H1 (cell line): ENCODE measurements around the gene GOLGA1. TPM values are rescaled to one million over a fixed set of nuclear protein-coding genes. Genes with fewer than 3 reads are reported as not detected.

Experiments
- ATF2 ChIP-seq: IDR thresholded peaks from 2 replicates; pipeline ENCODE4 v1.6.1; 2012; ENCODE audit warnings: low read length, inconsistent platforms
- BACH1 ChIP-seq: IDR thresholded peaks from 2 replicates; pipeline ENCODE4 v1.6.1; 2012; ENCODE audit warnings: low read length, improper control_type of control experiment
- CEBPB ChIP-seq: IDR thresholded peaks from 2 replicates; pipeline ENCODE4 v1.6.1; 2012; ENCODE audit warnings: low read depth, low read length
- EGR1 ChIP-seq: IDR thresholded peaks from 2 replicates; pipeline ENCODE4 v1.6.1; 2011; ENCODE audit warnings: low read depth, low read length, borderline replicate concordance
- RXRA ChIP-seq: IDR thresholded peaks from 2 replicates; pipeline ENCODE4 v1.6.1; 2011; ENCODE audit warnings: low read depth, mild to moderate bottlenecking, low read length, moderate library complexity; ENCODE audit not compliant: insufficient read depth
- TBP ChIP-seq: IDR thresholded peaks from 2 replicates; pipeline ENCODE4 v1.6.1; 2011; ENCODE audit warnings: low read depth, low read length, improper control_type of control experiment
- TCF12 ChIP-seq: IDR thresholded peaks from 2 replicates; pipeline ENCODE4 v1.6.1; 2011; ENCODE audit warnings: low read depth, mild to moderate bottlenecking, low read length
- TEAD4 ChIP-seq: IDR thresholded peaks from 2 replicates; pipeline ENCODE4 v1.6.1; 2012; ENCODE audit warnings: low read depth, low read length, inconsistent platforms, mixed read lengths
- polyA plus RNA-seq, 7 experiments: library from polyadenylated mRNA; depleted of rRNA in 3 of 7; stranded (reverse) in 5 of 7; unstranded in 2 of 7; fragments of >200 nt in 5 of 7; fragments of 200-250 nt in 2 of 7; gene quantifications; 1 replicate in 5 of 7; 2 replicates in 1 of 7; 4 replicates in 1 of 7; pipeline versions ENCODE4 v1.2.1 to v1.2.3, GENCODE V29; 2011 to 2013; ENCODE audit warnings: missing spikeins in 2 of 7, mixed read lengths in 2 of 7
- total RNA-seq: library from RNA; stranded (reverse); fragmentation: NEBNext Ultra II Directional; extraction: Animal tissue kit (Norgen Biotek cat#: 25700); gene quantifications from 2 replicates; pipeline ENCODE4 v1.2.1, GENCODE V29; 2021

GOLGA1 gene
- total and polyA plus RNA-seq, 2 of the 8 experiments (the other 6 are each of a cell fraction or from before 2014, with no cell fraction given), result 4.8 to 6.5 TPM

- TF ChIP-seq ATF2, result no peak
- no peak for TF ChIP-seq CEBPB
- no peak for TF ChIP-seq RXRA
- TF ChIP-seq TCF12, result no peak
- TF ChIP-seq BACH1, result no peak
- no peak for TF ChIP-seq TEAD4
- TF ChIP-seq EGR1, result no peak
- no peak for TF ChIP-seq TBP
These were observed 105.8 kb downstream of the GOLGA1 start (continued) for GRCh38 chr9:124835026-124835557.
